Activated CD8-positive, alpha-beta memory T cell treated with anti-CD3 and anti-CD28 coated beads, Interleukin-2, amount 10 ng/mL, durations not matched to agents 7 days and 5 days (primary cell): ENCODE measurements around the gene EBF3. TPM values are rescaled to one million over a fixed set of nuclear protein-coding genes. Genes with fewer than 3 reads are reported as not detected.

ENCODE experiments used
- ATAC-seq: fragments of 150-1000 bp; cut with Tn5 transposase; one replicate; pipeline ENCODE4 v1.10.0; 2021; ENCODE audit warnings: moderate library complexity
- CTCF ChIA-PET: fragments of 350-600 bp; sonication (Branson Sonifier 250); formaldehyde crosslinking; loops from one replicate; lab custom pipeline; 2021; ENCODE audit warnings: antibody characterized with exemption; lab: Charles Lee
- DNase-seq: peaks from one replicate; pipeline ENCODE4 v3.0.0-alpha.2; 2020
- H3K27ac Mint-ChIP-seq: one replicate; pipeline ENCODE4 v1.8.0; 2021; ENCODE audit warnings: mild to moderate bottlenecking, mixed read lengths
- H3K27me3 Mint-ChIP-seq: one replicate; pipeline ENCODE4 v1.8.0; 2021; ENCODE audit warnings: mixed read lengths
- H3K36me3 Mint-ChIP-seq: one replicate; pipeline ENCODE4 v1.8.0; 2021; ENCODE audit warnings: mild to moderate bottlenecking, mixed read lengths
- H3K4me1 Mint-ChIP-seq: one replicate; pipeline ENCODE4 v1.8.0; 2021; ENCODE audit warnings: mixed read lengths
- H3K4me3 Mint-ChIP-seq: one replicate; pipeline ENCODE4 v1.8.0; 2021; ENCODE audit warnings: mild to moderate bottlenecking, moderate library complexity, mixed read lengths
- H3K9me3 Mint-ChIP-seq: one replicate; pipeline ENCODE4 v1.8.0; 2022; ENCODE audit warnings: low read depth, mixed read lengths
- total RNA-seq, 2 experiments: library from RNA; stranded (reverse); gene quantifications; one replicate each; pipeline ENCODE4 v1.2.3, GENCODE V29; 2021

EBF3 gene
- total RNA-seq, 2 experiments from 2014 or later = not detected

DNA sequence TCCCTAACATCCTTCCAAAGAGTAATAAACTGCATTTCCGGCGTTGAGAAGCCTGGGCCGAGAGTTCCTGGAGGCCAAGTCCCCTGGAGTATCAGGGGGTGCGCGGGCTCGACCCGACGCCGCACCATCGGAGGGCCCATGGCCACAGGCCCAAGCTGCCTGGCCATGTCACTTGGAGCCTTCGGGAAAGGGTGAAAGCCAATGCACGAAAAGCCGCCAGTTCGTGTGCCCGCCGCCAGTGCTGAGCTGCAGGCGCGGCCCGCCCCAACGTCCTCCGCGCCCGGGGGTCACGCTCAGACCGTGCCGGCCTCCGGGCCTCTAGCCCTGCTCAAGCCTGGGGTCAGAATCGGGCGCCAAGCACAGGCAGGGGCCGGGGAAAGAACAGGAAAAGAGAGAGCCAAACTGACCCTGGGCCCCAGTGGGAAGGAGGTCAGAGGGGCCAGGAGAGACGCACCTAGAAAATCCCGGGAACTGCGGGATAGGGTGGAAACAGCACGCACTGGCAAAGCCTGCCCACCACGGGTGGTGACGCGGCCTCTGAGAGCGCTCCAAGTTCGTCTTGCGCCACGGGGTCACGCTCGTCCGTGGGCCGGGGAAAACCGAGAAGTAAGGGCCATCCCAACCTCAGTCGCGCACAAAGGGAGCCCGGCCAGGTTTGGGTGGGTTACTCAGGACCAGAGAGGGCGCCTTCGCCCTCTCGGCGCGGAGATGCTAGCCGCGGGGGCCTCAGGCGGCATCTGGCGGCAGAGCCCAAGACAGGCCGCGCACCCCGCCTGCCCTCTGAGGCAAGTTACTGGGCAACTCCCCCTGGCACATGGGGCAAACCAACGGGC, 4.2 kb upstream of the EBF3 start:
- no peaks in the 10 kb centered on the region for H3K9me3 Mint-ChIP-seq
- no peak overlapping the region for H3K27ac Mint-ChIP-seq
- DNase-seq = no peak
- H3K4me1 Mint-ChIP-seq = peaks cover 9% of the 10 kb centered on the region
- CTCF ChIA-PET = interaction anchor here (0.6 kb wide), 1 partner anchor 1066 kb away, joined by 4 read pairs; no protein-coding TSS in a partner anchor
- H3K27me3 Mint-ChIP-seq = peaks cover 64% of the 10 kb centered on the region
- no peak overlapping the region for H3K4me3 Mint-ChIP-seq
- H3K36me3 Mint-ChIP-seq = peaks cover 1% of the 10 kb centered on the region
- no peak for ATAC-seq

DNA sequence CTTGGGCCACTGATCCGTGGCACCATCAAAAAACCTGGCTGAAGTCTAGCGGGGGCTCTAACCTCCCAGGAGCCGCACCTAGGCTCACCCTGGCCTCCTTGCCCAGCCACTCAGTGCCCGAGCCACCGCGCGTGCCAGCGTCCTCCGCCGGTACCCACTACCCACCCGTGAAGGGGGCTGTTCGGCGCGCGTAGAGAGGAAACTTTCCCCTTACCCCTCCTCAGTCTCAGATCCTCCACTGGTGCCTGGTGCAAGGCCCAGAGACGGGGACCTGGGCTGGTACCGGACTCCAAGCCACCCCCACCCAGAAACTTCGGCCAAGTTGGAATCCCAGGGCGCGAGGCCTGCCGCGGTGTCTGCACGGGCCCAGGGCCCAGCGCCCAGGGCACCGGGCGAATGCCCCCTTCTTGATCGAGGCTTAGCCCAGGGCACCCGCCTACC, 3.5 kb upstream of the EBF3 start:
- Mint-ChIP-seq H3K4me1 (peaks cover 14% of the 10 kb centered on the region), H3K27ac (no peak overlapping the region), H3K9me3 (no peaks in the 10 kb centered on the region), H3K4me3 (no peak overlapping the region), H3K36me3 (peaks cover 5% of the 10 kb centered on the region), H3K27me3 (peaks cover 68% of the 10 kb centered on the region)
- CTCF ChIA-PET = no interaction called here
- no peak for DNase-seq
- no peak for ATAC-seq

DNA sequence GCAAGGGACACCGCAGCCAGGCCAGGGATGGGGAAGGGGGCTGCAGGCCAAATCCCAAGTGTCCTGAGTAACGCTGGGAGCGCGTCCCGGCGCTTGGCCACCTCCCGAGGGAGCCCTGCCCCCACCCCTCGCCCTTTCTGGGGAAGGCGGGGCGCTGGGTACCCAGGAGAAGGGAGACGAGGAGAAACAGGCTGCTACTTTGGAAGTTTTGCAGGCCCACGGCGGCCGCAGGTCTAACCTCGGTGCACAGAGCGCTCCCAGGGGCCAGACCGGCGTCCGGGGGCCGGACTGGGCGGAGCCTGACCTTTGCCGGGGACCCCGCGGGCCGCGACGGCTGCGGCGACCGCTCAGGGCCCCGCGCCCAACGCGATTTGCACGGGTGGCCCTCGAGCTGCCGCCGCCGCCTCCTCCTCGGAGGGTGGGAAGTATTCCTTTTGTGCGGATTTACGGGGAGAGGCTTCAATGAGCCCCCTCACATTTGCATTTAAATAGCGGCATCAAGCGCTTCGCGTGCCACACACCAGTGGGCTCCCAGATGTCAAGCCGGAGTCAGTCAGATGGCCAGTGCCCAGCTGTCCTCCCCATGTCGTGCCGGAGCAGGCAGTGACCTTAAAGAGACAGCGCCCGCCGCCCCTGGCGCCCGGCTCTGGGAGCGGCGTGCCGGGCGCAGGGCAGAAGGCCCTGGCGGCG, 3.0 kb upstream of the EBF3 start:
- DNase-seq (no peak), ATAC-seq (no peak)
- no peak overlapping the region for H3K4me3 Mint-ChIP-seq
- H3K9me3 Mint-ChIP-seq = no peaks in the 10 kb centered on the region
- peaks cover 14% of the 10 kb centered on the region for H3K4me1 Mint-ChIP-seq
- H3K27ac Mint-ChIP-seq = no peak overlapping the region
- peaks cover 70% of the 10 kb centered on the region for H3K27me3 Mint-ChIP-seq
- CTCF ChIA-PET = no interaction called here
- H3K36me3 Mint-ChIP-seq = peaks cover 6% of the 10 kb centered on the region

- peaks cover 10% of the 10 kb centered on the region for H3K4me1 Mint-ChIP-seq
- no peaks in the 10 kb centered on the region for H3K9me3 Mint-ChIP-seq
- CTCF ChIA-PET = no interaction called here
- H3K4me3 Mint-ChIP-seq = no peak overlapping the region
- peaks cover 72% of the 10 kb centered on the region for H3K27me3 Mint-ChIP-seq
- H3K36me3 Mint-ChIP-seq = peaks cover 6% of the 10 kb centered on the region
- no peak for DNase-seq
- ATAC-seq = no peak
- H3K27ac Mint-ChIP-seq = peak overlapping the region; percentile 36
Observed at GRCh38 chr10:129966370-129966888, 2.4 kb upstream of the EBF3 start.

- CTCF ChIA-PET = no interaction called here
- ATAC-seq = no peak
- H3K9me3 Mint-ChIP-seq = no peaks in the 10 kb centered on the region
- no peak for DNase-seq
- H3K27ac Mint-ChIP-seq = no peak overlapping the region
- peaks cover 10% of the 10 kb centered on the region for H3K4me1 Mint-ChIP-seq
- H3K4me3 Mint-ChIP-seq = no peak overlapping the region
- H3K27me3 Mint-ChIP-seq = peaks cover 75% of the 10 kb centered on the region
- H3K36me3 Mint-ChIP-seq = peaks cover 6% of the 10 kb centered on the region
Observed at GRCh38 chr10:129965959-129966358, 1.9 kb upstream of the EBF3 start.

- H3K4me1 Mint-ChIP-seq = peaks cover 10% of the 10 kb centered on the region
- DNase-seq (peak; percentile 22), ATAC-seq (no peak)
- CTCF ChIA-PET = no interaction called here
- H3K9me3 Mint-ChIP-seq = no peaks in the 10 kb centered on the region
- H3K27me3 Mint-ChIP-seq = peaks cover 76% of the 10 kb centered on the region
- peaks cover 6% of the 10 kb centered on the region for H3K36me3 Mint-ChIP-seq
- H3K27ac Mint-ChIP-seq = no peak overlapping the region
- no peak overlapping the region for H3K4me3 Mint-ChIP-seq
Observed at GRCh38 chr10:129965425-129965808, 1.3 kb upstream of the EBF3 start.

DNA sequence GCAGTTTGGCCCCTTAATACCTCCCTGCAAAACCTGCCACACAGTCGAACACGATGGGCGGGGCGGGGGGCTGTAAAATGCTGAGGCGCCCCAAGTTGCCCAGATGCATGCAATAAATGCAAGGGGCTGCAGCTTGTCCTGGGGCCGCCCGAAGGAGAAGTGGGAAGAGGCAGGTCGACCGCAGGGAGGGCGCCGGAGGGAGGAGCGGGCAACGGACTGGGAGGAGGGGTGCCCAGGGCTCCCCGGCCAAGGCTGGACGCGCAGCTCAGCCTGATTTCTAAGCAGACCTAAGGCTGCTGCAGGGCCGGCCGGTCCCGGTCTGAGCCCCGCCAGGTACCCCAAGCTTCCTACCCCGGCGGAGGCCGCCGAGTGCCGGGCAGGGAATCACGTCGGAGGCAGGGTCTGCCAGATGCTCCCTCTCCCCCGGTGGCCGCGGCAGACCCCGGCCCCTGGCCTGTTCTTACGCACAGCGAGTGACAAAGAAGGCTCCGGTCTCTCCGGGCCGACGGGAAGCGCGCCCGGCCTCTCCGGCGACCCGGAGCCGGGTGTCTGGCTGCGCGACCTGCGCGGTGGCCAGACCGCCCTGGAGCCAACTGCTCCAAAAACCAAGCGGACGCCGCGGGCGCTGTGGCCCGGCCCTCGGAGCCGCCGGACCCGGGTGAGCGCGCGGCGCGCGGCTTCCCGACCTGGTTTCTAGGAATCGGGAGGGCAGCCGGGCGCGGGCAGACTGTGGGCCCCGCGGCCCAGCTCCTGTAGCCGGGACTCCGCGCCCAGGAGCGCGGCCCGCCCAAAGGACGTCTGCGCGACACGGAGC, 744 bp upstream of the EBF3 start:
- Mint-ChIP-seq H3K4me3 (no peak overlapping the region), H3K4me1 (peaks cover 10% of the 10 kb centered on the region), H3K27ac (peak overlapping the region; percentile 34), H3K27me3 (peaks cover 75% of the 10 kb centered on the region), H3K36me3 (peaks cover 6% of the 10 kb centered on the region), H3K9me3 (no peaks in the 10 kb centered on the region)
- no peak for ATAC-seq
- CTCF ChIA-PET = no interaction called here
- peak; percentile 37 for DNase-seq

DNA sequence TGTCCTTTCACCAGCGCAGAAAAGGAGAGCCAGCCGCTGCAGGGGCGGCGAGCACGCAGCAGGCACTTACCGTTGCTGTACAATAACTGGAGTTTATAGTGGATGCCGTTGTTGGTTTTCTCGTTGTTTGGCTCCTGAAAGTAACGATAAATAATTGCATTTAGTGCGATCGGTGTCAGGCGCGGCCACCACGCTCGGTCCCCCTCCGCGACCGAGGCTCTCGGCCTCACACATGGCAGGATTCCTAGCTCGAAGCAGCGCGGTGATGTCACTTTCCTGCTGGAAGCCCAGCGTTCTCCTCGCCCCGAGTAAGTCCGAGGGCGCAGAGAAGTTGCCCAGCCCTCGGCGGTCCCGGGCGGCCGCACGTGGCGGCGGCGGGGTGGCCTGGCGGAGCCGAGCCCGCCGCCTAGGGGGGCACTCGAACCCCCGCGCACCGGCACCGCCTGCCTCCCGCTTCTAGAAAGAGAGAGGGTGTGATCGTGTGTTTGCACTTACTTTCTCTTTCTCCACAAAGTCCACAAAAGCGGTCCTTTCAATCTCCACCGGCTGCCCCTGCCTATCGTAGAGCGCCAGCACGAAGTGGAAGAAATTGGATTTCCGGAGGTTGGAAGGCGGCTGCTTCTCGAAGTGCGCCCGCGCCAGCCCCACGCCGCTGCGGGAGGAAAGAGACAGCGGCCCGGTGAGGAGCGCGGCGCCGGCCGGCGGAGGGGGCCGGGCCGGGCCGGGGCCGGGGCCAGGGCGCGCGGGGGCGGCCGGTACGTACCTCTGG, 1.0 kb downstream of the EBF3 start:
- H3K4me3 Mint-ChIP-seq = peak overlapping the region; percentile 36
- peak overlapping the region; percentile 61 for H3K27ac Mint-ChIP-seq
- DNase-seq (peak; percentile 40), ATAC-seq (peak; percentile 18)
- CTCF ChIA-PET = no interaction called here
- H3K36me3 Mint-ChIP-seq = peaks cover 5% of the 10 kb centered on the region
- peaks cover 14% of the 10 kb centered on the region for H3K4me1 Mint-ChIP-seq
- peaks cover 65% of the 10 kb centered on the region for H3K27me3 Mint-ChIP-seq
- no peaks in the 10 kb centered on the region for H3K9me3 Mint-ChIP-seq

- H3K27ac Mint-ChIP-seq = peak overlapping the region; percentile 61
- peak; percentile 7 for DNase-seq
- H3K4me1 Mint-ChIP-seq = peaks cover 14% of the 10 kb centered on the region
- peaks cover 66% of the 10 kb centered on the region for H3K27me3 Mint-ChIP-seq
- no peaks in the 10 kb centered on the region for H3K9me3 Mint-ChIP-seq
- CTCF ChIA-PET = interaction anchor here (0.6 kb wide), 1 partner anchor 86 kb away, joined by 3 read pairs; no protein-coding TSS in a partner anchor
- no peak for ATAC-seq
- peaks cover 5% of the 10 kb centered on the region for H3K36me3 Mint-ChIP-seq
- H3K4me3 Mint-ChIP-seq = peak overlapping the region; percentile 34
Observed at GRCh38 chr10:129962031-129962871, 1.8 kb downstream of the EBF3 start.

DNA sequence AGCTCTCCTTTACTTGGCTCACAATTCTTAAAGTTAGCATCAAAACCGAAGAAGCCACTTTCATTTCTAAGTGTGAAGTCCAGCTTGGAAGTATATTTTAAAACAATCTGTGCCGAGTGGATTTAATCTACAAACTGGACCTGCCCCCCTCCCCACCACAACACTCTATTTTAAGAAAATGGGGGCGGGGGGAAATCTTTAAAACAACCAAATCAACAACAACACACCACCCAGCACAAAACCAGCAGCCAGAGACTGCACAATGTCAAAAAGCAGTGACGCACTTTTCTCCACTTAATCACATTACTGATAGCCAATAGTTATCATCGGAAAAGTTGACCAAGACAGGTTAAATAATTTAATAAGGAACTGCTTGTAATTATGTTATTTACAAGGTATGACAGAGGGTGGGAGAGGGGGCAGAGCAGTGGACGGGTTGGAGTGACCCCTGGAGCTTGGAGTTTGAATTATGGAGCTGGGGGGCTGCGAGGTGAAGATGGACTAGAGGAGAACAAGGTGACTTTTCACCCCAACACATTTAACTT, 2.8 kb downstream of the EBF3 start:
- Mint-ChIP-seq H3K36me3 (peaks cover 5% of the 10 kb centered on the region), H3K27me3 (peaks cover 70% of the 10 kb centered on the region), H3K27ac (no peak overlapping the region), H3K4me3 (no peak overlapping the region), H3K4me1 (peaks cover 14% of the 10 kb centered on the region), H3K9me3 (no peaks in the 10 kb centered on the region)
- CTCF ChIA-PET = no interaction called here
- no peak for ATAC-seq
- DNase-seq = no peak

- H3K4me3 Mint-ChIP-seq = no peak overlapping the region
- H3K27ac Mint-ChIP-seq = no peak overlapping the region
- DNase-seq (no peak), ATAC-seq (no peak)
- H3K27me3 Mint-ChIP-seq = peaks cover 70% of the 10 kb centered on the region
- CTCF ChIA-PET = no interaction called here
- H3K9me3 Mint-ChIP-seq = no peaks in the 10 kb centered on the region
- peaks cover 5% of the 10 kb centered on the region for H3K36me3 Mint-ChIP-seq
- H3K4me1 Mint-ChIP-seq = peaks cover 14% of the 10 kb centered on the region
Observed at GRCh38 chr10:129960481-129961156, 3.5 kb downstream of the EBF3 start.
